ENCODE data around the gene MAP3K5.

The MAP3K5 gene

GRCh38 chr6:136535880-136536650, 256.2 kb downstream of the MAP3K5 start:
- no peak for DNase-seq (ENCODE audit: low read depth)
- no peak overlapping the region for H3K4me3 ChIP-seq (replicated peaks; ENCODE audit: low read depth, low read length)
- TF ChIP-seq CTCF (IDR thresholded peaks at IDR 0.05; ENCODE audit: low read length, missing control alignments) = no peak

DNA sequence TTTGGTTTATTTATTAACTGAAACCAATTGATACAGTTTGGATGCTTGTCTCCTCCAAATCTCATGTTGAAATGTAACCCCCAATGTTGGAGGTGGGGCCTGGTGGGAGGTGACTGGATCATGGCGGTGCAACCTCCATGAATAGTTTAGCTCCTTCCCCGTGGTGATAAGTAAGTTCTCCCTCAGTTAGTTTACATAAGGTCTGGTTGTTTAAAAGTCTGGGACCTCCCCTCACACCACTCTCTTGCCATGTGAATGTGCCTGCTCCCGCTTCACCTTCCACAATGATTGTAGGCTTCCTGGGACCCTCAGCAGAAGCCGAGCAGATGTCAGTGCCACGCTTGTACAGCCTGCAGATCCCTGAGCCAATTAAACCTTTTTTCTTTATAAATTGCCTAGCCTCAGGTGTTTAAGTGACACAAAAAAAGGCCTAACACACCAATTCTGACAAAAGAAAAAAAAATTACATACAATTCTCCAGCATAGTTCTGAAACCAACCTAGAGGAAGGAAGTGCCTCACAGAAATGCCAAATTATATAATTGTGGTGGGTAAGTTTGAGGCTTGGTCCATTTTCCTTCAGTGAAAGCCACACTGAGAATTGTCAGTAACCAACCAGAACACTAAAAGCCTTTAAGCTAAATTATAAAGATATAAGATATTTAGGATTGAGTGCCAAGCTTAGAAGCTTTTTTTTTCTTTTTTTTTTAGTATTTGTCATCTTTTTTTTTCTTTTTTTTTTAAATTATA, 257.1 kb downstream of the MAP3K5 start:
- DNase-seq (ENCODE audit: low read depth) = no peak
- no peak overlapping the region for H3K4me3 ChIP-seq (replicated peaks; ENCODE audit: low read depth, low read length)
- TF ChIP-seq CTCF (IDR thresholded peaks at IDR 0.05; ENCODE audit: low read length, missing control alignments) = no peak

DNA sequence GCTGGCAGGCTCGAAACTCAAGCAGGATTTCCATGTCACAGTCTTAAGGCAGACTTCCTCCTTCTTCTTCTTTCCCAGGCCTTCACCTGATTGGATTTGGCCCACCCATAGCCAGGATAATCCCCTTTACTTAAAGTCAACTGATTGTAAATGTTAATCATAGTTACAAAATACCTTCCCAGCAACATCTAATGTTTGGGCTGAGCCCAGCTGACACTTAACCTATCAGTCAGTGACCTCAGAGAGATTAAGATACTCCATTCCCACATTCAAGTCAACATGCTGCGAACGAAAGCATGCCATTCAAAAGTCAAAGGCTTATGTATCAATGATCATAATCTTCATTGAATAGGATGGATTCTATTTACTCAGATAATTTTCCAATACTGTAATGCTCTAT, 258.0 kb downstream of the MAP3K5 start:
- DNase-seq (ENCODE audit: low read depth) = no peak
- H3K4me3 ChIP-seq (replicated peaks; ENCODE audit: low read depth, low read length) = no peak overlapping the region
- TF ChIP-seq CTCF (IDR thresholded peaks at IDR 0.05; ENCODE audit: low read length, missing control alignments) = no peak

- no peak for DNase-seq (ENCODE audit: low read depth)
- TF ChIP-seq CTCF (IDR thresholded peaks at IDR 0.05; ENCODE audit: low read length, missing control alignments) = no peak
These were observed 258.8 kb downstream of the MAP3K5 start for GRCh38 chr6:136533487-136533886.

DNA sequence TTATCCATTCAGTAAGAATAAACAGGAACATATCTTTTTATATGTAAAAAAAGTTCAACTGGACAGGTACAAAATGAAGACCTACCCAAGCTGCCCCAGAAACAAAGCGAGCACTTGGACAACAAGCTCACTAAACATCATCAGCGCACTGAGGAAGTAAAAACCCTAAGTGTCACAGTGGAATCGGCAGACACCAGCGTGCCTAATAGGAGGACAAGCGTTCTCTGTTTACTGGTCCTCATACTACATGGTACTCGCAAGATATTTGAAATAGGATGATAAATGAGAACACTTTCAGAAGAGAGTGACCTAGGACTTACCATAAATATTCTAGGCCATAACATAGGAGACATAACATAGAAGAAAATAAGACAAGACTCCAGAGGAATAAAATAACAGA, 260.2 kb downstream of the MAP3K5 start:
- no peak overlapping the region for H3K4me3 ChIP-seq (replicated peaks; ENCODE audit: low read depth, low read length)
- no peak for DNase-seq (ENCODE audit: low read depth)
- no peak for TF ChIP-seq CTCF (IDR thresholded peaks at IDR 0.05; ENCODE audit: low read length, missing control alignments)

More at GRCh38 chr6:136533487-136533886, 258.8 kb downstream of the MAP3K5 start:
- H3K4me3 ChIP-seq (replicated peaks; ENCODE audit: low read depth, low read length) = no peak overlapping the region

- H3K4me3 ChIP-seq (replicated peaks; ENCODE audit: low read depth, low read length) = no peak overlapping the region
- DNase-seq (ENCODE audit: low read depth) = no peak
- TF ChIP-seq CTCF (IDR thresholded peaks at IDR 0.05; ENCODE audit: low read length, missing control alignments) = no peak
These were observed 262.6 kb downstream of the MAP3K5 start for GRCh38 chr6:136529710-136530109.
